GM21723 (cell line): ENCODE data around the gene FEV.

Experiments used
- ATAC-seq: cut with Tn5 transposase; IDR thresholded peaks from one replicate; pipeline ENCODE4 v1.9.1; 2021; ENCODE audit warnings: mild to moderate bottlenecking, moderate library complexity; ENCODE audit not compliant: unreplicated experiment

FEV gene

GRCh38 chr2:219017201-219017931 is 32.4 kb upstream of the FEV start:
- no peak for ATAC-seq

GRCh38 chr2:219016721-219017120 is 31.7 kb upstream of the FEV start:
- no peak for ATAC-seq

- ATAC-seq: no peak
Observed at GRCh38 chr2:219010873-219011272, 25.9 kb upstream of the FEV start.

GRCh38 chr2:219010162-219010756 is 25.3 kb upstream of the FEV start:
- no peak for ATAC-seq

GRCh38 chr2:219009294-219009693 is 24.3 kb upstream of the FEV start:
- ATAC-seq: no peak

- ATAC-seq: no peak
Observed at GRCh38 chr2:219003979-219004378, 19.0 kb upstream of the FEV start.

- no peak for ATAC-seq
Observed at GRCh38 chr2:219003267-219003634, 18.3 kb upstream of the FEV start.

GRCh38 chr2:219002395-219003266 is 17.6 kb upstream of the FEV start:
- ATAC-seq: no peak

- no peak for ATAC-seq
Observed at GRCh38 chr2:219001577-219002394, 16.8 kb upstream of the FEV start.

- ATAC-seq: no peak
Observed at GRCh38 chr2:219001100-219001576, 16.2 kb upstream of the FEV start.

GRCh38 chr2:219000569-219000960 is 15.6 kb upstream of the FEV start:
- ATAC-seq: no peak

GRCh38 chr2:218999881-219000568 is 15.0 kb upstream of the FEV start:
- ATAC-seq: no peak

- no peak for ATAC-seq
Observed at GRCh38 chr2:218999021-218999880, 14.3 kb upstream of the FEV start.

- no peak for ATAC-seq
Observed at GRCh38 chr2:218998414-218999002, 13.5 kb upstream of the FEV start.

GRCh38 chr2:218997731-218998130 is 12.7 kb upstream of the FEV start:
- ATAC-seq: no peak

GRCh38 chr2:218996937-218997336 is 12.0 kb upstream of the FEV start:
- ATAC-seq: no peak

- peak; percentile 63 for ATAC-seq
Observed at GRCh38 chr2:218995972-218996711, 11.2 kb upstream of the FEV start.

GRCh38 chr2:218995561-218995960 is 10.6 kb upstream of the FEV start:
- no peak for ATAC-seq
